Activated CD8-positive, alpha-beta T cell treated with anti-CD3 and anti-CD28 coated beads for 36 hours (primary cell): ENCODE results near the gene CDK5RAP2. TPM values are rescaled to one million over a fixed set of nuclear protein-coding genes. Genes with fewer than 3 reads are reported as not detected.
A peak's percentile ranks its signal among the peaks of the same experiment; 100 is the strongest.

ENCODE experiments used
- ATAC-seq: fragments of 200-7000 bp; cut with Tn5 transposase; one replicate; pipeline ENCODE4 v1.10.0; 2021; ENCODE audit warnings: mild to moderate bottlenecking, moderate library complexity
- CTCF ChIA-PET: fragments of 350-600 bp; sonication (Branson Sonifier 250); formaldehyde crosslinking; loops from one replicate; lab custom pipeline; 2021; ENCODE audit warnings: antibody characterized with exemption; lab: Charles Lee
- POLR2A ChIA-PET: fragments of 350-600 bp; sonication (Branson Sonifier 250); formaldehyde crosslinking; loops from one replicate; lab custom pipeline; 2021; ENCODE audit warnings: antibody characterized with exemption; lab: Charles Lee
- DNase-seq: peaks from one replicate; pipeline ENCODE4 v3.0.0-alpha.2; 2020
- H3K27ac Mint-ChIP-seq: one replicate; pipeline ENCODE4 v1.8.0; 2021; ENCODE audit warnings: mild to moderate bottlenecking, mixed read lengths
- H3K27me3 Mint-ChIP-seq: one replicate; pipeline ENCODE4 v1.8.0; 2021; ENCODE audit warnings: mixed read lengths
- H3K36me3 Mint-ChIP-seq: one replicate; pipeline ENCODE4 v1.8.0; 2021; ENCODE audit warnings: low read depth, mixed read lengths
- H3K4me1 Mint-ChIP-seq: one replicate; pipeline ENCODE4 v1.8.0; 2021; ENCODE audit warnings: low read depth, mixed read lengths
- H3K4me3 Mint-ChIP-seq: one replicate; pipeline ENCODE4 v1.8.0; 2021; ENCODE audit warnings: mild to moderate bottlenecking, moderate library complexity, mixed read lengths
- H3K9me3 Mint-ChIP-seq: one replicate; pipeline ENCODE4 v1.8.0; 2021; ENCODE audit warnings: mixed read lengths
- intact Hi-C: fragments of 100-400 bp; cut with micrococcal nuclease; formaldehyde crosslinking; loops from one replicate; pipeline ENCODE4 v1.10.0; 2022
- total RNA-seq, 2 experiments: library from RNA; stranded (reverse); gene quantifications; one replicate each; pipeline ENCODE4 v1.2.3, GENCODE V29; 2021
- TF ChIP-seq, protein P1 (sequence below): fragments of 200-600 bp; IDR thresholded peaks from one replicate; pipeline ENCODE4 v1.8.0; 2022; ENCODE audit warnings: antibody characterized with exemption, mild to moderate bottlenecking

CDK5RAP2 gene
- total RNA-seq, 2 experiments from 2014 or later, result 61.5 to 67.6 TPM

DNA sequence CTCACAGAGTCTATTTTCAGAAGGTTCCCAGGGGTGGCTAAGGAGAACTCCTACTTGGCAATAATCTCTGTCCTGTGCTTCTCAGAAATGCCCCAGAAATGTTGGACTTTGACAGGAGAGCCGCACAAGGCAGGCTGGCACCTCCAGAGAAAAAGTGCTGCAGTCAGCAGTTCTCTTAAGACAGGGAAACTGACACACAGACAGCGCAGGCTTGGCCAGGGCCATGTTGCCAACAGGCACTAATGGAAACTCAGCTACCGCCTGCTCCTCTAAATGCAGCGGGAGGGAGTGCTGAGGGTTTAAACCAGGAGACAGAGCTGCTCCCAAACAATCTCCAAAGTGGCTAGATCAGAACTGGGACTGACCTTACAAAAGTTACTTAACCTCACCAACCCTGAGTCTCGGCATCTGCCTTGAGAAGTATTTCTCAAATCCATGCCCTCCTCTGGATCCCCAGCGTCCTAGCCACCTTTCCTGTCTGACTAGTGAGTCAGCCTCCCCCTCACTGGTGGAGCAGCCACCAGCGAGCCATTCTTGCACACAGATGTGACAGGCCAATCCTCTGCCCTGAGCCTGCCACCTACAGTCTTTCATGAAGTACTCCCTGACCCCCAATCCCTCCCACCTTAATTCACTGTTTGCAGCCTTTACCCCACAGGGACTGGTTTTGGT, 186.4 kb downstream of the CDK5RAP2 start:
- H3K4me1 Mint-ChIP-seq, result peaks cover 37% of the 10 kb centered on the region
- CTCF ChIA-PET, result no interaction called here
- H3K27ac Mint-ChIP-seq, result peak overlapping the region; percentile 89
- DNase-seq (peak; percentile 62), ATAC-seq (peak; percentile 80)
- no peaks in the 10 kb centered on the region for H3K9me3 Mint-ChIP-seq
- H3K27me3 Mint-ChIP-seq, result no peaks in the 10 kb centered on the region
- H3K4me3 Mint-ChIP-seq, result no peak overlapping the region
- peaks cover 43% of the 10 kb centered on the region for H3K36me3 Mint-ChIP-seq
- intact Hi-C loops, result no loop called here
- POLR2A ChIA-PET, result no interaction called here
- TF ChIP-seq, protein P1, sequence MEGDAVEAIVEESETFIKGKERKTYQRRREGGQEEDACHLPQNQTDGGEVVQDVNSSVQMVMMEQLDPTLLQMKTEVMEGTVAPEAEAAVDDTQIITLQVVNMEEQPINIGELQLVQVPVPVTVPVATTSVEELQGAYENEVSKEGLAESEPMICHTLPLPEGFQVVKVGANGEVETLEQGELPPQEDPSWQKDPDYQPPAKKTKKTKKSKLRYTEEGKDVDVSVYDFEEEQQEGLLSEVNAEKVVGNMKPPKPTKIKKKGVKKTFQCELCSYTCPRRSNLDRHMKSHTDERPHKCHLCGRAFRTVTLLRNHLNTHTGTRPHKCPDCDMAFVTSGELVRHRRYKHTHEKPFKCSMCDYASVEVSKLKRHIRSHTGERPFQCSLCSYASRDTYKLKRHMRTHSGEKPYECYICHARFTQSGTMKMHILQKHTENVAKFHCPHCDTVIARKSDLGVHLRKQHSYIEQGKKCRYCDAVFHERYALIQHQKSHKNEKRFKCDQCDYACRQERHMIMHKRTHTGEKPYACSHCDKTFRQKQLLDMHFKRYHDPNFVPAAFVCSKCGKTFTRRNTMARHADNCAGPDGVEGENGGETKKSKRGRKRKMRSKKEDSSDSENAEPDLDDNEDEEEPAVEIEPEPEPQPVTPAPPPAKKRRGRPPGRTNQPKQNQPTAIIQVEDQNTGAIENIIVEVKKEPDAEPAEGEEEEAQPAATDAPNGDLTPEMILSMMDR, result no peak

DNA sequence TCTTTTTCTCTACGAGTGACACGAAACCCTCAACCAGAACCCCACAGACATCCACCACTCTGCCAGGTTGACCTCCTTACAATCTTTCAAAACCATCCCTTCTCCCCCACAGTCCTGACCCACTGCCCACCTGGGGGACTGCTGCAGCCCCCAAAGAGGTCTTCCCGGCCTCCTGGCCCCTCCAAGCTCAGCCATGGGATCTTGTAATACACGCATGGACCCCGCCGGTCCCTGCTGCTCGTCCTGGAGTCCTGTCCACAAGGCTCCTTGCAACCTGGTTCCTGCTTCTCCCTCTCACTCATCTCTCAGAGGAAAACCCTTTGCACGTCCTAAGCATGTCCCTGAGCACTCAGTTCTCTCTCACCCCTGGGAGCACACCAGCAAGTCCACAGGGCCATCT, 187.3 kb downstream of the CDK5RAP2 start:
- Mint-ChIP-seq H3K27me3 (no peaks in the 10 kb centered on the region), H3K4me1 (peaks cover 35% of the 10 kb centered on the region), H3K27ac (no peak overlapping the region), H3K36me3 (peaks cover 38% of the 10 kb centered on the region), H3K9me3 (no peaks in the 10 kb centered on the region), H3K4me3 (no peak overlapping the region)
- intact Hi-C loops, result no loop called here
- POLR2A ChIA-PET, result interaction anchor here (0.5 kb wide), 1 partner anchor 50 kb away, joined by 3 read pairs; no protein-coding TSS in a partner anchor
- ATAC-seq, result no peak
- CTCF ChIA-PET, result no interaction called here
- TF ChIP-seq, protein P1, result no peak
- no peak for DNase-seq

DNA sequence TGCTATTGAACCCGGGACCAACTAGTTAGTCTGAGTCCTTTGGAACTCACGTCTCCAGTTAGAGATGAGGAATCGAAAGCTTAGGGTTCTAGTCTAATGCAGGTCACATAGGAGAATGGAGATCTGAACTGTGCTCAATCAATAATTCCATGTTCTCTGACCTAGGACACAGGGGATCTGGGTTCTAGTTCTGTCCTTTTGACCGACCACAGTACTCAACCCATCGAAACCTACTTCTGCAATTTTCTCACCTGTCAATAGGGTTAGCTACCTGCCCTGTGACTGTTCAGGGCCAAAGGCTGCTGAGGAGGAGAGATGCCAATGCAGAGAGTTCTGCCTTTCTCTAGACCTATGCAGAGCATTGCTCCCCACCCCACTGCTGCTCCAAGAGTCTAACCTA, 187.7 kb downstream of the CDK5RAP2 start:
- ATAC-seq (no peak), DNase-seq (no peak)
- TF ChIP-seq, protein P1, result no peak
- no peak overlapping the region for H3K27ac Mint-ChIP-seq
- no peak overlapping the region for H3K4me3 Mint-ChIP-seq
- no peaks in the 10 kb centered on the region for H3K9me3 Mint-ChIP-seq
- H3K36me3 Mint-ChIP-seq, result peaks cover 36% of the 10 kb centered on the region
- peaks cover 32% of the 10 kb centered on the region for H3K4me1 Mint-ChIP-seq
- intact Hi-C loops, result no loop called here
- H3K27me3 Mint-ChIP-seq, result no peaks in the 10 kb centered on the region
- POLR2A ChIA-PET, result interaction anchor here (0.5 kb wide), 1 partner anchor 50 kb away, joined by 3 read pairs; no protein-coding TSS in a partner anchor
- CTCF ChIA-PET, result no interaction called here

DNA sequence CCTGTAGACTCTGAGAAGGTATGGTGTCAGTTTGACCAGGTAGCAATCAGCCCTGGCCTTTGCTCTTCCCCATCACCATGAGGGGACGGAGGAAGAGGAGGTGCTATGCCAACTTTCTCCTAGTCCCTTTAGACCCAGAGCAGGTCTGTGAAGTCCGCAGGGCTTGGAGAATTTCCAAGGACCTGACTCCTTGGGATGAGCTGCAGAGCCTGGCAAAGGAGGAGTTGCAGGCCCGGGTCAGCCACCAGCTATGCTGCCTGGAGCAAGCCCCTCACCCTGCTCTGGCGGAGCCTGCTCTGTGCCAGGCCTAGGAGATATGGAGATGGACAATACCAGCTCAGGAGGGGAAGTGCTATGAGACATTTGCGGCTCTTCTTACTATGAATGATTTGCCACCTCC, 188.3 kb downstream of the CDK5RAP2 start:
- H3K27ac Mint-ChIP-seq, result no peak overlapping the region
- ATAC-seq (no peak), DNase-seq (no peak)
- intact Hi-C loops, result no loop called here
- no peaks in the 10 kb centered on the region for H3K27me3 Mint-ChIP-seq
- H3K9me3 Mint-ChIP-seq, result no peaks in the 10 kb centered on the region
- POLR2A ChIA-PET, result no interaction called here
- peaks cover 31% of the 10 kb centered on the region for H3K4me1 Mint-ChIP-seq
- H3K4me3 Mint-ChIP-seq, result no peak overlapping the region
- H3K36me3 Mint-ChIP-seq, result peaks cover 34% of the 10 kb centered on the region
- CTCF ChIA-PET, result no interaction called here
- TF ChIP-seq, protein P1, result no peak

DNA sequence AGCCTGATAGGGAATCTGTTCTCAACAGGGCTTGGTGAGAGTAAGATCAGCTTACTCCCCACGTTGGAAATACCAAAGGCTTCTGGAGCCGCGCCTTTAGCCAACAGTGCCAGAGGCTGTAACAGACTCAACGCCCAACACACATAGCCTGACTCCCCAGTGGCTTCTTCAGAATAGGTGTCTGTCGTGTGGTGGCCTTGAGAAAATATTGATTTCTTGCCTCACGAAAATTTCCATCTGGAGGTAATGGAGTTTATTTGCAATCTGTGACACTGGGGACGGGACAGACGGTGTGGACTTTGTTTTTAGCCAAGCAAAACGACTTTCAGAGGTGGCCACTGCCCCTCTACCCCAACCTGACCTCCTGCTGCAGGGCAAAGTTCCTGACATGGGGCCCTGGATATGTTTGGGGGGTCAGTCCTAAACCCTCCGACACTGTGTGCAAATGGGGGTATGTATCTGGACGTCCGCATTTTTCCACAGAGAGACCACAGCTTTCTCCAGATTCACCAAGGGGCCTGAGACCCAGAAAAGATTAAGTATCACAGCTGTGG, 189.3 kb downstream of the CDK5RAP2 start:
- TF ChIP-seq, protein P1, result no peak
- Mint-ChIP-seq H3K36me3 (peaks cover 30% of the 10 kb centered on the region), H3K27ac (no peak overlapping the region), H3K4me1 (peaks cover 21% of the 10 kb centered on the region), H3K27me3 (no peaks in the 10 kb centered on the region), H3K9me3 (no peaks in the 10 kb centered on the region), H3K4me3 (no peak overlapping the region)
- CTCF ChIA-PET, result no interaction called here
- POLR2A ChIA-PET, result no interaction called here
- ATAC-seq (no peak), DNase-seq (no peak)
- intact Hi-C loops, result no loop called here
